Psoas muscle (tissue), 8 donors: ENCODE data around the gene ORAI3. TPM values are rescaled to one million over a fixed set of nuclear protein-coding genes. Genes with fewer than 3 reads are reported as not detected.

Experiments
- ATAC-seq, 4 donors: fragments of 200-7000 bp; cut with Tn5 transposase; one replicate each; pipeline ENCODE4 v1.9.1; 2020; ENCODE audit warnings: moderate library complexity in 3 of 4, mild to moderate bottlenecking in 2 of 4
- DNase-seq, 2 donors: peaks; one replicate each; pipeline ENCODE4 v3.0.0-alpha.2; 2020
- H3K27ac ChIP-seq: fragments of 200-600 bp; one replicate; pipeline ENCODE4 v1.8.0; 2022
- H3K27me3 ChIP-seq, 3 donors: fragments of 200-600 bp in 1 of 3; one replicate each; pipeline versions ENCODE4 v1.6.1 to v1.8.0; 2013 to 2022; ENCODE audit warnings: low read length in 2 of 3, mild to moderate bottlenecking in 2 of 3, moderate library complexity in 1 of 3; ENCODE audit not compliant: insufficient read depth in 3 of 3
- H3K36me3 ChIP-seq, 2 donors: fragments of 200-600 bp in 1 of 2; one replicate each; pipeline versions ENCODE4 v1.6.1 to v1.8.0; 2013 to 2022; ENCODE audit warnings: low read depth in 1 of 2, mild to moderate bottlenecking in 1 of 2, moderate library complexity in 1 of 2; ENCODE audit not compliant: insufficient read depth in 1 of 2
- H3K4me1 ChIP-seq: fragments of 200-600 bp; one replicate; pipeline ENCODE4 v1.8.0; 2022
- H3K4me3 ChIP-seq: fragments of 200-600 bp; one replicate; pipeline ENCODE4 v1.8.0; 2022; ENCODE audit warnings: mild to moderate bottlenecking
- H3K9me3 ChIP-seq: fragments of 200-600 bp; one replicate; pipeline ENCODE4 v1.8.0; 2022
- CTCF ChIP-seq: fragments of 200-600 bp; IDR thresholded peaks from one replicate; pipeline ENCODE4 v1.8.0; 2022; ENCODE audit warnings: antibody characterized with exemption
- WGBS, 3 donors: extraction: QIAGEN DNeasy Blood & Tissue Kit; methylation state at CpG; one replicate each; pipeline versions ENCODE4 v1.1.6 to v1.1.7; 2013; 5-methylcytosine and 5-hydroxymethylcytosine counted together
- intact Hi-C, 2 donors: fragments of 100-400 bp; cut with DNase I; formaldehyde crosslinking; loops; one replicate each; pipeline versions ENCODE4 v1.11.0 to v1.14.2; 2022
- polyA plus RNA-seq, 3 donors: library from polyadenylated mRNA; stranded (reverse); fragments of 200-250 nt; gene quantifications; one replicate each; pipeline ENCODE4 v1.2.3, GENCODE V29; 2013
- total RNA-seq, 4 donors: library from RNA; stranded (reverse); fragmentation: NEBNext Ultra II Directional in 2 of 4; extraction: Animal tissue kit (Norgen Biotek cat#: 25700) in 2 of 4; gene quantifications; one replicate each; pipeline versions ENCODE4 v1.2.1 to v1.2.4, GENCODE V29; 2021 to 2023
- donor health status: healthy with polysubstance abuse.
- donor health status: DM: no; HTN: no; CAD: no; lungs with moderate emphysema.
- donor health status: Bipolar disorder and iron deficiency.
- donor health status: healthy.
- donor health status: DM: yes; HTN: yes; CAD: no.
- donor health status: DM: no; HTN: no; CAD: no.
- donor health status: DM: no; HTN: no; CAD: no.
- donor health status: DM: yes; HTN: yes; CAD: no.

The ORAI3 gene
- total and polyA plus RNA-seq, 7 donors, result 3.5 to 6.0 (median 5.2) TPM

- no peaks in the 10 kb centered on the region for H3K9me3 ChIP-seq
- H3K27ac ChIP-seq, result no peak overlapping the region
- 87 to 88% (median 88%) methylated on average over 31 to 33 of the region's 33 CpGs for WGBS, 3 donors
- H3K36me3 ChIP-seq, result peaks cover 10 to 100% of the 10 kb centered on the region in 2 donors
- TF ChIP-seq CTCF, result no peak
- intact Hi-C loops, result no loop called here
- DNase-seq, result no peak
- H3K4me1 ChIP-seq, result peaks cover 2% of the 10 kb centered on the region
- no peaks in the 10 kb centered on the region for H3K27me3 ChIP-seq
- ATAC-seq, result no peak
- no peak overlapping the region for H3K4me3 ChIP-seq
These were observed 15.8 kb downstream of the ORAI3 start for GRCh38 chr16:30964574-30965226.

- Histone ChIP-seq H3K27me3 (no peaks in the 10 kb centered on the region), H3K4me1 (no peaks in the 10 kb centered on the region), H3K9me3 (no peaks in the 10 kb centered on the region), H3K27ac (no peak overlapping the region), H3K4me3 (no peak overlapping the region), H3K36me3 (peaks cover 10 to 100% of the 10 kb centered on the region in 2 donors)
- ATAC-seq, result no peak
- no peak for DNase-seq
- WGBS, 3 donors, result 86 to 94% (median 86%) methylated on average over 5 to 15 of the region's 15 CpGs
- TF ChIP-seq CTCF, result no peak
- intact Hi-C loops, result no loop called here
These were observed 16.6 kb downstream of the ORAI3 start for GRCh38 chr16:30965436-30965835.

GRCh38 chr16:30966033-30966619 is 17.3 kb downstream of the ORAI3 start:
- Histone ChIP-seq H3K27ac (no peak overlapping the region), H3K36me3 (peaks cover 10 to 100% of the 10 kb centered on the region in 2 donors), H3K4me3 (no peak overlapping the region), H3K9me3 (no peaks in the 10 kb centered on the region), H3K27me3 (no peaks in the 10 kb centered on the region), H3K4me1 (no peaks in the 10 kb centered on the region)
- DNase-seq, result no peak
- WGBS, 3 donors, result 88 to 92% (median 88%) methylated on average over 18 to 19 of the region's 19 CpGs
- intact Hi-C loops, result no loop called here
- no peak for ATAC-seq
- TF ChIP-seq CTCF, result no peak

- TF ChIP-seq CTCF, result no peak
- H3K4me3 ChIP-seq, result no peak overlapping the region
- H3K4me1 ChIP-seq, result no peaks in the 10 kb centered on the region
- H3K27me3 ChIP-seq, result no peaks in the 10 kb centered on the region
- H3K27ac ChIP-seq, result no peak overlapping the region
- DNase-seq (no peak), ATAC-seq (no peak)
- no peaks in the 10 kb centered on the region for H3K9me3 ChIP-seq
- H3K36me3 ChIP-seq, result peaks cover 13 to 100% of the 10 kb centered on the region in 2 donors
- intact Hi-C loops, result no loop called here
- WGBS, 3 donors, result 70 to 90% (median 83%) methylated on average over 4 of the region's 4 CpGs
These were observed 18.9 kb downstream of the ORAI3 start for GRCh38 chr16:30967795-30968194.
